CD4-positive, alpha-beta T cell (primary cell): ENCODE results near the gene EP300. TPM values are rescaled to one million over a fixed set of nuclear protein-coding genes. Genes with fewer than 3 reads are reported as not detected.

ENCODE experiments used
- ATAC-seq: fragments of 200-7000 bp; cut with Tn5 transposase; one replicate; pipeline ENCODE4 v1.10.0; 2022; ENCODE audit warnings: mild to moderate bottlenecking; ENCODE audit not compliant: poor library complexity
- CTCF ChIA-PET: fragments of 350-600 bp; sonication (Branson Sonifier 250); formaldehyde crosslinking; loops from one replicate; lab custom pipeline; 2021; ENCODE audit warnings: antibody characterized with exemption, inconsistent platforms; lab: Charles Lee
- POLR2A ChIA-PET: fragments of 350-600 bp; sonication (Branson Sonifier 250); formaldehyde crosslinking; loops from one replicate; lab custom pipeline; 2021; ENCODE audit warnings: antibody characterized with exemption, inconsistent platforms; lab: Charles Lee
- DNase-seq, 14 experiments: peaks; one replicate each; pipeline ENCODE4 v3.0.0-alpha.2; 2013 to 2020; ENCODE audit warnings: mixed read lengths in 2 of 14
- H3K27ac ChIP-seq, 2 donors: one replicate each; pipeline versions ENCODE4 v1.5.1 to v1.7.0; 2013; ENCODE audit warnings: low read length in 2 of 2, low read depth in 1 of 2, mild to moderate bottlenecking in 1 of 2
- H3K27me3 ChIP-seq, 2 experiments: 1 replicate in 1 of 2; 2 replicates in 1 of 2; pipeline versions ENCODE4 v1.6.1 to v1.7.0; 2013; ENCODE audit warnings: low read length in 2 of 2, control low read depth in 1 of 2, mild to moderate bottlenecking in 1 of 2, moderate library complexity in 1 of 2; ENCODE audit not compliant: insufficient read depth in 2 of 2, control insufficient read depth in 1 of 2
- H3K36me3 ChIP-seq: one replicate; pipeline ENCODE4 v1.6.1; 2013; ENCODE audit warnings: low read length, control low read depth; ENCODE audit not compliant: insufficient read depth
- H3K4me1 ChIP-seq: one replicate; pipeline ENCODE4 v1.6.1; 2013; ENCODE audit warnings: low read length, control low read depth; ENCODE audit not compliant: insufficient read depth
- H3K4me3 ChIP-seq: one replicate; pipeline ENCODE4 v1.5.1; 2013; ENCODE audit warnings: mild to moderate bottlenecking, low read length, moderate library complexity
- H3K9me3 ChIP-seq, 2 experiments: 1 replicate in 1 of 2; 2 replicates in 1 of 2; pipeline versions ENCODE4 v1.6.1 to v1.7.0; 2013; ENCODE audit warnings: low read length in 2 of 2, mild to moderate bottlenecking in 2 of 2, control low read depth in 1 of 2, moderate library complexity in 1 of 2; ENCODE audit not compliant: control insufficient read depth in 1 of 2, insufficient read depth in 1 of 2
- H3K27ac Mint-ChIP-seq: one replicate; pipeline ENCODE4 v1.8.0; 2020; ENCODE audit warnings: mixed read lengths
- H3K27me3 Mint-ChIP-seq: one replicate; pipeline ENCODE4 v1.8.0; 2021; ENCODE audit warnings: mixed read lengths
- H3K36me3 Mint-ChIP-seq: one replicate; pipeline ENCODE4 v1.8.0; 2021; ENCODE audit warnings: low read depth, mixed read lengths
- H3K4me1 Mint-ChIP-seq: one replicate; pipeline ENCODE4 v1.8.0; 2021; ENCODE audit warnings: low read depth, mixed read lengths
- H3K4me3 Mint-ChIP-seq: one replicate; pipeline ENCODE4 v1.8.0; 2020; ENCODE audit warnings: mild to moderate bottlenecking, mixed read lengths
- H3K9me3 Mint-ChIP-seq: one replicate; pipeline ENCODE4 v1.8.0; 2020; ENCODE audit warnings: mixed read lengths
- CTCF ChIP-seq: fragments of 200-600 bp; IDR thresholded peaks from one replicate; pipeline ENCODE4 v1.8.0; 2022; ENCODE audit warnings: antibody characterized with exemption, mild to moderate bottlenecking
- intact Hi-C, 2 experiments: fragments of 100-400 bp; cut with DNase I in 1 of 2; cut with micrococcal nuclease in 1 of 2; formaldehyde crosslinking; loops; one replicate each; pipeline versions ENCODE4 v1.15.1 to v1.9.0; 2023 to 2025; cut with DNase I, micrococcal nuclease
- total RNA-seq, 174 experiments: library from RNA in 2 of 174; stranded (reverse) in 2 of 174; gene quantifications; one replicate each; pipeline ENCODE4 v1.2.3 and lab custom pipeline; 2021 to 2026

The EP300 gene
- total RNA-seq, 2 experiments from 2014 or later, result 126 to 134 TPM

GRCh38 chr22:41092847-41093411, 537 bp downstream of the EP300 start:
- ChIA-PET POLR2A (interaction anchor here (0.5 to 8.5 kb wide), 34 partner anchors 10 to 1444 kb away, joined by 3 to 187 read pairs (median 4); partner anchors contain the start of genes MRTFA, NDUFA6, PHF5A and RANGAP1), CTCF (interaction anchor here (0.6 to 2.1 kb wide), 5 partner anchors 70 to 208 kb away, joined by 3 to 6 read pairs (median 3); partner anchors contain the start of genes RBX1 and ZC3H7B)
- H3K27me3 ChIP-seq, result no peaks in the 10 kb centered on the region
- H3K27ac Mint-ChIP-seq, result peak overlapping the region; percentile 97
- peaks cover 33% of the 10 kb centered on the region for H3K36me3 Mint-ChIP-seq
- ATAC-seq, result no peak
- H3K4me1 Mint-ChIP-seq, result peaks cover 46% of the 10 kb centered on the region
- no peaks in the 10 kb centered on the region for H3K27me3 Mint-ChIP-seq
- peak in 7 of 14 experiments; percentile 17 to 53 (median 32) for DNase-seq
- peak overlapping the region; percentile 100 for H3K4me3 Mint-ChIP-seq
- H3K27ac ChIP-seq, result peak overlapping the region; percentile 86 to 100
- peaks cover 23% of the 10 kb centered on the region for H3K4me1 ChIP-seq
- H3K9me3 Mint-ChIP-seq, result no peaks in the 10 kb centered on the region
- H3K36me3 ChIP-seq, result no peaks in the 10 kb centered on the region
- peak; percentile 6 for TF ChIP-seq CTCF
- peak overlapping the region; percentile 97 for H3K4me3 ChIP-seq
- intact Hi-C loops, result loop anchor here (2.0 to 5.0 kb wide), 5 partner anchors 34 to 236 kb away; partner anchors contain the start of genes ST13 (in 1 of the 2), XPNPEP3 (in 1 of the 2) and ZC3H7B (in 1 of the 2)
- no peaks in the 10 kb centered on the region for H3K9me3 ChIP-seq

- Histone ChIP-seq H3K36me3 (peaks cover 5% of the 10 kb centered on the region), H3K27ac (no peak overlapping the region), H3K4me3 (peak overlapping the region; percentile 97), H3K9me3 (no peaks in the 10 kb centered on the region), H3K27me3 (no peaks in the 10 kb centered on the region), H3K4me1 (peaks cover 33% of the 10 kb centered on the region)
- Mint-ChIP-seq H3K4me1 (peaks cover 55% of the 10 kb centered on the region), H3K27me3 (no peaks in the 10 kb centered on the region), H3K36me3 (peaks cover 40% of the 10 kb centered on the region), H3K27ac (peak overlapping the region; percentile 97), H3K9me3 (no peaks in the 10 kb centered on the region), H3K4me3 (peak overlapping the region; percentile 100)
- TF ChIP-seq CTCF, result no peak
- ChIA-PET CTCF (interaction anchor here (1.0 to 2.1 kb wide), 5 partner anchors 12 to 207 kb away, joined by 3 to 6 read pairs (median 3); partner anchors contain the start of gene ZC3H7B), POLR2A (interaction anchor here (0.6 to 8.5 kb wide), 10 partner anchors 9 to 172 kb away, joined by 3 to 187 read pairs (median 6); partner anchors contain the start of gene RBX1)
- peak in 3 of 14 experiments; percentile 28 to 33 (median 31) for DNase-seq
- no peak for ATAC-seq
- intact Hi-C loops, result loop anchor here in 1 of 2 experiments (5.0 kb wide), 4 partner anchors 33 to 237 kb away; partner anchors contain the start of genes ST13, XPNPEP3 and ZC3H7B
These were observed 1.7 kb downstream of the EP300 start for GRCh38 chr22:41094041-41094593.

- no peaks in the 10 kb centered on the region for H3K27me3 Mint-ChIP-seq
These were observed 4.0 kb downstream of the EP300 start for GRCh38 chr22:41096391-41096790.

More at GRCh38 chr22:41096391-41096790, 4.0 kb downstream of the EP300 start:
- no peaks in the 10 kb centered on the region for H3K9me3 ChIP-seq
- no peak for TF ChIP-seq CTCF
- Mint-ChIP-seq H3K27ac (peak overlapping the region; percentile 75), H3K4me3 (peak overlapping the region; percentile 100), H3K4me1 (peaks cover 69% of the 10 kb centered on the region), H3K36me3 (peaks cover 54% of the 10 kb centered on the region), H3K9me3 (no peaks in the 10 kb centered on the region)
- intact Hi-C loops, result no loop called here
- H3K27me3 ChIP-seq, result no peaks in the 10 kb centered on the region
- ChIA-PET POLR2A (interaction anchor here (0.5 to 2.2 kb wide), 8 partner anchors 13 to 174 kb away, joined by 3 to 12 read pairs (median 4); partner anchors contain the start of gene RBX1), CTCF (interaction anchor here (0.7 to 1.2 kb wide), 2 partner anchors 122 to 174 kb away, joined by 3 to 6 read pairs; no protein-coding TSS in a partner anchor)
- H3K36me3 ChIP-seq, result peaks cover 18% of the 10 kb centered on the region
- peaks cover 37% of the 10 kb centered on the region for H3K4me1 ChIP-seq
- H3K27ac ChIP-seq, result no peak overlapping the region
- no peak overlapping the region for H3K4me3 ChIP-seq
- DNase-seq, result no peak
- ATAC-seq, result no peak
